HepG2 (cell line): Measurements from ENCODE around the gene DPP8. TPM values are rescaled to one million over a fixed set of nuclear protein-coding genes. Genes with fewer than 3 reads are reported as not detected.

Experiments
- CREM ChIP-seq, 2 experiments: sonication (generic) in 1 of 2; formaldehyde crosslinking in 1 of 2; IDR thresholded peaks; 2 replicates each; pipeline versions ENCODE4 v1.4.0 to v1.6.1; 2016 to 2020; ENCODE audit warnings: antibody characterized with exemption in 1 of 2, mild to moderate bottlenecking in 1 of 2, missing genetic modification reagents in 1 of 2
- GZF1 ChIP-seq: sonication (generic); formaldehyde crosslinking; IDR thresholded peaks from 2 replicates; pipeline ENCODE4 v1.5.1; 2020; ENCODE audit warnings: mild to moderate bottlenecking, missing genetic modification reagents
- HNRNPLL ChIP-seq: fragments of 200-400 bp; formaldehyde crosslinking; IDR thresholded peaks from 2 replicates; pipeline ENCODE4 v1.6.1; 2017; ENCODE audit warnings: mild to moderate bottlenecking, low read depth, low read length; ENCODE audit not compliant: poor library complexity, severe bottlenecking
- KLF9 ChIP-seq: IDR thresholded peaks from 2 replicates; pipeline ENCODE4 v1.6.1; 2016; ENCODE audit warnings: low read depth
- MAFG ChIP-seq: sonication (generic); formaldehyde crosslinking; IDR thresholded peaks from 2 replicates; pipeline ENCODE4 v1.5.1; 2020; ENCODE audit warnings: mild to moderate bottlenecking, missing genetic modification reagents
- NR2F1 ChIP-seq, 2 experiments: fragments of 450-650 bp in 1 of 2; formaldehyde crosslinking in 1 of 2; IDR thresholded peaks; 2 replicates each; pipeline versions ENCODE4 v1.5.0 to v1.6.1; 2016 to 2020; ENCODE audit warnings: mild to moderate bottlenecking in 1 of 2, missing compliant biosample characterization in 1 of 2, missing genetic modification reagents in 1 of 2, moderate library complexity in 1 of 2
- RAD51 ChIP-seq: fragments of 450-650 bp; IDR thresholded peaks from 2 replicates; pipeline ENCODE4 v1.6.1; 2016; ENCODE audit warnings: borderline replicate concordance
- ZBTB8A ChIP-seq: sonication (generic); formaldehyde crosslinking; IDR thresholded peaks from 2 replicates; pipeline ENCODE4 v1.4.0; 2020; ENCODE audit warnings: mild to moderate bottlenecking, low read depth, missing genetic modification reagents, borderline replicate concordance
- ZNF180 ChIP-seq: sonication (generic); formaldehyde crosslinking; IDR thresholded peaks from 2 replicates; pipeline ENCODE4 v1.4.0; 2020; ENCODE audit warnings: low read depth, missing genetic modification reagents, borderline replicate concordance
- ZNF354B ChIP-seq: sonication (generic); formaldehyde crosslinking; IDR thresholded peaks from 2 replicates; pipeline ENCODE4 v1.8.0; 2022; ENCODE audit warnings: mild to moderate bottlenecking, missing genetic modification reagents
- ZNF747 ChIP-seq: sonication (generic); formaldehyde crosslinking; IDR thresholded peaks from 2 replicates; pipeline ENCODE4 v1.8.1; 2023; ENCODE audit warnings: missing genetic modification reagents, mild to moderate bottlenecking, borderline replicate concordance
- ZNF790 ChIP-seq: sonication (generic); formaldehyde crosslinking; IDR thresholded peaks from 2 replicates; pipeline ENCODE4 v1.8.0; 2022; ENCODE audit warnings: missing genetic modification reagents, mild to moderate bottlenecking, borderline replicate concordance
- polyA plus RNA-seq, 8 experiments: library from polyadenylated mRNA; depleted of rRNA in 3 of 8; stranded (reverse) in 7 of 8; unstranded in 1 of 8; fragments of >200 nt; fragmentation: Illumina TruSeq in 4 of 8; extraction: Trizol in 4 of 8; gene quantifications; 2 replicates each; pipeline versions ENCODE4 v1.2.1 to v1.2.3, GENCODE V29; 2011 to 2016; ENCODE audit warnings: low read depth in 4 of 8, missing spikeins in 1 of 8, mixed read lengths in 1 of 8; ENCODE audit not compliant: insufficient read depth in 1 of 8
- total RNA-seq, 5 experiments: library from RNA; depleted of rRNA; stranded (reverse); fragments of >200 nt; fragmentation: Illumina TruSeq; extraction: Trizol; gene quantifications; 2 replicates each; pipeline ENCODE4 v1.2.3, GENCODE V29; 2016; ENCODE audit warnings: low read depth in 1 of 5
- TF ChIP-seq, protein P1 (sequence below): IDR thresholded peaks from 2 replicates; pipeline ENCODE4 v1.6.1; 2016; ENCODE audit warnings: control low read depth
- TF ChIP-seq, protein P2 (sequence below): sonication (generic); formaldehyde crosslinking; IDR thresholded peaks from 2 replicates; pipeline ENCODE4 v1.9.0; 2022; ENCODE audit warnings: missing genetic modification reagents, mild to moderate bottlenecking, borderline replicate concordance
- TF ChIP-seq, protein P3 (sequence below): sonication (generic); formaldehyde crosslinking; IDR thresholded peaks from 2 replicates; pipeline ENCODE4 v1.8.1; 2022; ENCODE audit warnings: low read depth, mild to moderate bottlenecking, missing genetic modification reagents
- TF ChIP-seq, protein P4 (sequence below): sonication (generic); formaldehyde crosslinking; IDR thresholded peaks from 2 replicates; pipeline ENCODE4 v1.5.1; 2020; ENCODE audit warnings: mild to moderate bottlenecking, missing genetic modification reagents, moderate library complexity
- TF ChIP-seq, protein P5 (sequence below): sonication (generic); formaldehyde crosslinking; IDR thresholded peaks from 2 replicates; pipeline ENCODE4 v1.8.0; 2022; ENCODE audit warnings: missing genetic modification reagents, mild to moderate bottlenecking, inconsistent platforms, borderline replicate concordance

Gene DPP8
- total and polyA plus RNA-seq, 2 of the 13 experiments (the other 11 are each of a cell fraction or from before 2014, with no cell fraction given), result 18.0 to 26.3 TPM

DNA sequence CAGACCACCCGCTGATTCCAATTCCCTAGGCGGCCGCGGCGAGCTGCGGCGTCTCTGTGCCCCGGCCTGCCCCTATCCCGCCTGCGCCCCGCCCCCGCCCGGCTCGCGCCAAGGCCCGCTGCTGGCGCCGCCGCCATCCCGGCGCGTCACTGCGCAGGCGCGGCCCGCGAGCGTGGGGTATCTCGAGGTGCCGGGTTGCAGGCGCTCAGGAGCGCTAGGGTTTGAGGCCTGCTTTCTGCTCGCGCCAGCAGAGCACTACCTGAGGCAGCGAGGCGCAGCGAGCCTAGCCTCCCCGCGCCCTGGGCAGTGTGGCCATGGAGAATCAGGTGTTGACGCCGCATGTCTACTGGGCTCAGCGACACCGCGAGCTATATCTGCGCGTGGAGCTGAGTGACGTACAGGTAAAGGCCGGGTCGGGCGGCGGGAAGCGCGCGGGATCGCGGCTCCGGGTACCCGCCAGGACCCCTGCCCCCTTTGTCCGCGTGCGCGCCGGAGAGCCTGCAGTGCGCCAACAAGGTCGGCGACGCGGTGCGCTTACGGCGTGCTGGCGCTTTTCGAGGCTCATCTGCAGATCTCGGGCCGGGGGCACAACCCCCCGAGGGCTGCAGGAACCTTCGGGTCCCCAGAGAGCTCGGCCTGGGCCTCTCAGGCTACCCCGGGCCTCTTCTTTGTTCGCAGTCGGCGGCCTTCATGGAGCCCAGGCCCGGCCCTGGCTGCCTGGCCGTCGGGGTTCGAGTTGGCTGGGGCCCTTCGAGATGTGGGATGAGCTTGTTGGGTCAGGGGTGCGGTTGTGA lies 13.0 kb upstream of the DPP8 start, which contains the start of gene HACD3 (continued):
- TF ChIP-seq ZNF180, result no peak
- TF ChIP-seq, protein P1, sequence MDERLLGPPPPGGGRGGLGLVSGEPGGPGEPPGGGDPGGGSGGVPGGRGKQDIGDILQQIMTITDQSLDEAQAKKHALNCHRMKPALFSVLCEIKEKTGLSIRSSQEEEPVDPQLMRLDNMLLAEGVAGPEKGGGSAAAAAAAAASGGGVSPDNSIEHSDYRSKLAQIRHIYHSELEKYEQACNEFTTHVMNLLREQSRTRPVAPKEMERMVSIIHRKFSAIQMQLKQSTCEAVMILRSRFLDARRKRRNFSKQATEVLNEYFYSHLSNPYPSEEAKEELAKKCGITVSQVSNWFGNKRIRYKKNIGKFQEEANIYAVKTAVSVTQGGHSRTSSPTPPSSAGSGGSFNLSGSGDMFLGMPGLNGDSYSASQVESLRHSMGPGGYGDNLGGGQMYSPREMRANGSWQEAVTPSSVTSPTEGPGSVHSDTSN (CRISPR knock-in tag), result no peak
- TF ChIP-seq GZF1 (CRISPR knock-in tag), result peak; percentile 86; the same call in 1 of the 2 replicates
- TF ChIP-seq KLF9 (CRISPR knock-in tag), result peak; percentile 38
- 0 out of 2 replicates have a peak, but pooled peaks have one; percentile 72 for TF ChIP-seq ZNF747 (CRISPR knock-in tag)
- TF ChIP-seq HNRNPLL, result peak; percentile 71
- TF ChIP-seq CREM (IDR thresholded peaks at IDR 0.05), result no peak
- no peak for TF ChIP-seq CREM (CRISPR knock-in tag; IDR thresholded peaks at IDR 0.05)
- TF ChIP-seq ZNF790, result peak; percentile 94; the same call in 1 of the 2 replicates
- no peak for TF ChIP-seq MAFG
- TF ChIP-seq, protein P2, sequence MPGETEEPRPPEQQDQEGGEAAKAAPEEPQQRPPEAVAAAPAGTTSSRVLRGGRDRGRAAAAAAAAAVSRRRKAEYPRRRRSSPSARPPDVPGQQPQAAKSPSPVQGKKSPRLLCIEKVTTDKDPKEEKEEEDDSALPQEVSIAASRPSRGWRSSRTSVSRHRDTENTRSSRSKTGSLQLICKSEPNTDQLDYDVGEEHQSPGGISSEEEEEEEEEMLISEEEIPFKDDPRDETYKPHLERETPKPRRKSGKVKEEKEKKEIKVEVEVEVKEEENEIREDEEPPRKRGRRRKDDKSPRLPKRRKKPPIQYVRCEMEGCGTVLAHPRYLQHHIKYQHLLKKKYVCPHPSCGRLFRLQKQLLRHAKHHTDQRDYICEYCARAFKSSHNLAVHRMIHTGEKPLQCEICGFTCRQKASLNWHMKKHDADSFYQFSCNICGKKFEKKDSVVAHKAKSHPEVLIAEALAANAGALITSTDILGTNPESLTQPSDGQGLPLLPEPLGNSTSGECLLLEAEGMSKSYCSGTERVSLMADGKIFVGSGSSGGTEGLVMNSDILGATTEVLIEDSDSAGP, result peak; percentile 65; the same call in 1 of the 2 replicates
- no peak for TF ChIP-seq ZNF354B
- TF ChIP-seq NR2F1 (CRISPR knock-in tag; IDR thresholded peaks at IDR 0.05), result no peak
- TF ChIP-seq, protein P3, sequence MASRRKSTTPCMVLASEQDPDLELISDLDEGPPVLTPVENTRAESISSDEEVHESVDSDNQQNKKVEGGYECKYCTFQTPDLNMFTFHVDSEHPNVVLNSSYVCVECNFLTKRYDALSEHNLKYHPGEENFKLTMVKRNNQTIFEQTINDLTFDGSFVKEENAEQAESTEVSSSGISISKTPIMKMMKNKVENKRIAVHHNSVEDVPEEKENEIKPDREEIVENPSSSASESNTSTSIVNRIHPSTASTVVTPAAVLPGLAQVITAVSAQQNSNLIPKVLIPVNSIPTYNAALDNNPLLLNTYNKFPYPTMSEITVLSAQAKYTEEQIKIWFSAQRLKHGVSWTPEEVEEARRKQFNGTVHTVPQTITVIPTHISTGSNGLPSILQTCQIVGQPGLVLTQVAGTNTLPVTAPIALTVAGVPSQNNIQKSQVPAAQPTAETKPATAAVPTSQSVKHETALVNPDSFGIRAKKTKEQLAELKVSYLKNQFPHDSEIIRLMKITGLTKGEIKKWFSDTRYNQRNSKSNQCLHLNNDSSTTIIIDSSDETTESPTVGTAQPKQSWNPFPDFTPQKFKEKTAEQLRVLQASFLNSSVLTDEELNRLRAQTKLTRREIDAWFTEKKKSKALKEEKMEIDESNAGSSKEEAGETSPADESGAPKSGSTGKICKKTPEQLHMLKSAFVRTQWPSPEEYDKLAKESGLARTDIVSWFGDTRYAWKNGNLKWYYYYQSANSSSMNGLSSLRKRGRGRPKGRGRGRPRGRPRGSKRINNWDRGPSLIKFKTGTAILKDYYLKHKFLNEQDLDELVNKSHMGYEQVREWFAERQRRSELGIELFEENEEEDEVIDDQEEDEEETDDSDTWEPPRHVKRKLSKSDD, result peak; percentile 19; the same call in 1 of the 2 replicates
- TF ChIP-seq, protein P4, sequence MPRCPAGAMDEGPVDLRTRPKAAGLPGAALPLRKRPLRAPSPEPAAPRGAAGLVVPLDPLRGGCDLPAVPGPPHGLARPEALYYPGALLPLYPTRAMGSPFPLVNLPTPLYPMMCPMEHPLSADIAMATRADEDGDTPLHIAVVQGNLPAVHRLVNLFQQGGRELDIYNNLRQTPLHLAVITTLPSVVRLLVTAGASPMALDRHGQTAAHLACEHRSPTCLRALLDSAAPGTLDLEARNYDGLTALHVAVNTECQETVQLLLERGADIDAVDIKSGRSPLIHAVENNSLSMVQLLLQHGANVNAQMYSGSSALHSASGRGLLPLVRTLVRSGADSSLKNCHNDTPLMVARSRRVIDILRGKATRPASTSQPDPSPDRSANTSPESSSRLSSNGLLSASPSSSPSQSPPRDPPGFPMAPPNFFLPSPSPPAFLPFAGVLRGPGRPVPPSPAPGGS (CRISPR knock-in tag), result peak; percentile 94
- no peak for TF ChIP-seq RAD51
- TF ChIP-seq, protein P5, sequence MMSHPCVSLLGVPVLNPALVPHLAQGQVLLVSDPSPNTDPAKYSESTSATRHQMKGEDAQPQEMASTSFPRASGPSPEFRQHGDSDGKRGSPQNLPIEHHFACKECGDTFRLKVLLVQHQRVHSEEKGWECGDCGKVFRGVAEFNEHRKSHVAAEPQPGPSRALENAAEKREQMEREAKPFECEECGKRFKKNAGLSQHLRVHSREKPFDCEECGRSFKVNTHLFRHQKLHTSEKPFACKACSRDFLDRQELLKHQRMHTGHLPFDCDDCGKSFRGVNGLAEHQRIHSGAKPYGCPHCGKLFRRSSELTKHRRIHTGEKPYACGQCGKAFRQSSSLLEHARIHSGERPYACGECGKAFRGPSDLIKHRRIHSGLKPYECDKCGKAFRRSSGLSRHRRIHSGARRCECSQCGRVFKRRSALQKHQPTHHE, result peak; percentile 81; the same call in 1 of the 2 replicates
- peak; percentile 24; the same call in 1 of the 2 replicates for TF ChIP-seq ZBTB8A
